ENCODE results near the gene CERK.

CERK gene

GRCh38 chr22:46764140-46764680 is 26.2 kb upstream of the CERK start:
- DNase-seq, result no peak

- DNase-seq, result no peak
Observed at GRCh38 chr22:46763051-46763705, 25.1 kb upstream of the CERK start.

GRCh38 chr22:46762238-46763050 is 24.4 kb upstream of the CERK start, which contains the start of gene TBC1D22A:
TSS of gene TBC1D22A (plus strand) at chr22:46762650. CDS start at chr22:46762787, 137 bp downstream.
- peak; percentile 81 for DNase-seq

- DNase-seq, result no peak
Observed at GRCh38 chr22:46761539-46762237, 23.6 kb upstream of the CERK start.

- no peak for DNase-seq
Observed at GRCh38 chr22:46761017-46761416, 23.0 kb upstream of the CERK start.

DNA sequence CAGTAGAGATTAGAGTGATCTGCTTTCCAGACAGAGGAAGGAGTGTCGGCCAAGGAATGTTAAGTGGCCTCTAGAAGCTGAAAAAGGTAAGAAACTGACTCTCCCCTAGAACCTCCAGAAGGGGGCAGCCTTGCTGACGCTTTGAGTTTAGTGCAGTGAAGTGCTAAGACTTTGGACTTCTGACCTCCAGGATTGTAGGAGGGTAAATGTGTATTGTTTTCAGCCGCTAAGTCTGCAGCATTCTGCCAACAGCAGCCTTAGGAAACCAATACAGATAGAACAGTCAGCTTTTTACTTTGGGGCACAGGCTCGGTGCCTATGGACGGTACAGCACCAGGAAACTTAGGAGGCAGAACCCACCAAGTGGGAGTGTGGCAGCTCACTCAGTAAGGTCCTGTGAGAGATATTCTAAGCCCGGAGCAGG is 20.8 kb upstream of the CERK start:
- no peak for DNase-seq

- no peak for DNase-seq
Observed at GRCh38 chr22:46758121-46758520, 20.1 kb upstream of the CERK start.

DNA sequence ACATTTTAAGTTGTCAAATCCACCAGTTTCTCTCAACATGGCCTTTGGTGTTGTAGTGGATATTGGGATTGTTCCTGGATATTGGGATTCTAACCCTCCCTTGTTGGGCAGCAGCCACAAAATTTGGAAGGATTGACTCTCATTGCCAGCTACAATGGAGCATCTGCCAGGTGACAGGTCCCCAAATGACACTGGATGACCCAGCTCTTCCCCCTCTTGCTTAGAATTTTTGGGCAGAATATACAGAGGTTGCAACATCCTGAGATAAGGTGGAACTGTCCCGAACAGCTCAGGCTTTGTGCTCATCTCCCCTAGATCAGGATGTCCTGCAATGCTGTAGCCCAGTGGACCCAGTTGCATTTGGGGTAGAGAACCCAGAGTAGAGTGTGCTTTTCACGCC is 19.1 kb upstream of the CERK start:
- no peak for DNase-seq

GRCh38 chr22:46756097-46756496 is 18.0 kb upstream of the CERK start:
- DNase-seq, result no peak

GRCh38 chr22:46755525-46755924 is 17.5 kb upstream of the CERK start:
- no peak for DNase-seq

GRCh38 chr22:46754826-46755225 is 16.8 kb upstream of the CERK start:
- no peak for DNase-seq

- DNase-seq, result no peak
Observed at GRCh38 chr22:46754110-46754799, 16.2 kb upstream of the CERK start.

DNA sequence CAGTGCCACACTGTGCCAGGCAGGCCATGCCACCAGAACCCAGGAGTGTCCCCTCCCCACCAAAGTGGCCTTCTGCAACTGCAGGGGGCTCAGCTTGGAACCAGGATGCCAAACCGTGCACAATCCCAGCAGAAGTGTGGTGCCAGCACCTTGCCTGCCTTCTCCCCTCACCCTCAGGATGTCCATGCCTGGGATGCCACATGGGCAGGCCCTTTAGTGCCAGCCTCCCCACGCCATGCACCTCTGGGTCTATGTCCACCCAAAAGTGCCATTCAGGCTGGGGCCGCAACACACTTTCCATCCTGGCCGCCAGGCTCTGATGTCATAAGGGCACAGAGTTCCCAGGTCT is 15.7 kb upstream of the CERK start:
- no peak for DNase-seq

DNA sequence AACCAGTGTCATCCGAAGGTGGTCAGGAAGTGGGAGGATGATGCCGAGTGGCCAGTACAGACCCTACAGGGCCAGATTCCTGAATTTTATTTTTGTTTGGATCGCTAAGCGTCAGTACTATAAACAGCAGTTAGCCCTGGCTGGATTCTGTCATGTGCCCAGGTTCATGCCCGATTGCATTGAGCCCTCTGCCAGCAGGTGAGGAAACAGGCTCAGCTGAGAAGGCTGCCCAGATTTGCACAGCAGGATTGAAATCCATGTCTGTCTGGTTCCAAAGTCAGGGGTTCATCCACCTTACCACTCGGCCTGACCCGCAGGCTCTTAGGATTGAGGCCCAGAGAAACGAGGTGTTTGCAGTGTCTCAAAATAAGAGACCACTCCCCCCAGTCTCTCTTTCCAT is 15.3 kb upstream of the CERK start:
- DNase-seq, result no peak

- no peak for DNase-seq
Observed at GRCh38 chr22:46752988-46753310, 14.9 kb upstream of the CERK start.

DNA sequence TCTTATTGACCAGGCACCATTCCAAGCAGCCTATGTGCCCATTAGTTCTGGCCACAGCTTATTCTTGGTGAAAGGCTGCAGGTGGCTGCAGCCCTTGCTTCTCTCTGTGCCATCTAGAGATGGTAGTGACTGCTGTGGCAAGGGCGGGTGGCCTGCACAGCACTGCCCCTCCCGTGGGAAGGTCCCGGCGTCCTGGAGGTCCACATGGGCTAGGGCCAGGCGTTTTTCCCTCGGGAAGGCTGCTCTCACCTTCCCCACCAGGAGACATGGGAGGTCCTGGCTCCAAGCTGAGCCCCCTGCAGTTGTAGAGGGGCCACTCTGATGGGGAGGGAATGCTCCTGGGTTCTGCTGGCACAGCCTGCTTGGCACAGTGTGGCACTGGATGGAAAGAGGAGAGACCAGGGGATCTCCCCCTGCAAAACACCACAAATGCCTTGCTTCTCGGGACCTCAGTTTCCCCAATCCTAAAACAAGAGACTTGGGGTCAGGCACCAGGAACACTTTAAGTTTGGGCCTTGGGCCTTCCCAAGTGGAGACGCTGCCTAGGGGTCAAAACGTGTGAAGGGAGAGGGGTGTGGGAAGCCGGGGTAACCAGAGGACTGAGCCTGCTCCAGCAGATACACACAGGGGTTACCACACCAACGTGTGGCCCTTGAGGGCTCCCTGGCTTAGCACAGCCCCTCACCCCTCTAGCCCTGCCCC is 14.4 kb upstream of the CERK start:
- DNase-seq, result no peak

DNA sequence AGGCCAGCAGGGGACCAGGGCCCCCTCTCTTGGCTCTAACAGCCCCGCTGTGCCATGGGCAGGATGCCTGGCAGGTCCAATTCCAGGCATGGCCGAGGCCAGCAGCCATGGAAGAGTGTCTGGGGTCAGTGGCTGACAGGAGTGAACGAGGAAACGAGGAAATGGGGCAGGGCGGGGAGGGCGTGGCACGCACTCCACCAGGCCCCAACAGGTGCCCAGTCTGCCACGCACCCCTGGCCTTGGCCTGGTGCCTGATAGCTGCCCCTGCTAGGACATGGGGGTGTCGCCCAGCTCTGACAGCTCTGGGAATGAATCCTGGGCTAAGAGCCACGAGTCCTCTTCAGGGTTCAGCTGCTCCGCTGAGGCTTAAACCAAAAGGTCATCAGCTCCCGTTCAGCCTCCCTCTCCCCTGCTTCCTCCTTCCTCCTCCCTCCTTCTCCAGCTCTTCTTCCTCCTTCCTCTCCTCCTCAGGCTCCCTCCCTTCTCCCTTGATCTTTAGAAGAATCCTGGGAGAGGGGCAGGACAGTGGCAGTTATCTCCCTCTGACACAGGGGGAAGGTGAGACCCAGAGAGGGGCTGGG is 12.9 kb upstream of the CERK start:
- DNase-seq, result no peak

DNA sequence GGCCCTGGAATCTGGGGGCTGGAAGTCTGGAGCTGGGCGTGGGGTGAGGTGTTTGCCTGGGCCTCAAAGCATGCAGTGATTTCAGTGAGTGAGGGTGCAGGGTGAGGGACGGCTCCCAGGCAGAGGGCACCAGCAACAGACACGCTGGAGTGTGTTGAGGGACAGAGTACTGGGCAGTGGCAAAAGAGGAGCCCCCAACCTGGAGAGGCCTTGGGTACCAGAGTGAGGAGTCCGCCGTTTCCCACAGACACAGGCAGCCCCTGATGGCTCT is 12.4 kb upstream of the CERK start:
- no peak for DNase-seq

GRCh38 chr22:46749682-46750529 is 11.9 kb upstream of the CERK start:
- DNase-seq, result no peak

DNA sequence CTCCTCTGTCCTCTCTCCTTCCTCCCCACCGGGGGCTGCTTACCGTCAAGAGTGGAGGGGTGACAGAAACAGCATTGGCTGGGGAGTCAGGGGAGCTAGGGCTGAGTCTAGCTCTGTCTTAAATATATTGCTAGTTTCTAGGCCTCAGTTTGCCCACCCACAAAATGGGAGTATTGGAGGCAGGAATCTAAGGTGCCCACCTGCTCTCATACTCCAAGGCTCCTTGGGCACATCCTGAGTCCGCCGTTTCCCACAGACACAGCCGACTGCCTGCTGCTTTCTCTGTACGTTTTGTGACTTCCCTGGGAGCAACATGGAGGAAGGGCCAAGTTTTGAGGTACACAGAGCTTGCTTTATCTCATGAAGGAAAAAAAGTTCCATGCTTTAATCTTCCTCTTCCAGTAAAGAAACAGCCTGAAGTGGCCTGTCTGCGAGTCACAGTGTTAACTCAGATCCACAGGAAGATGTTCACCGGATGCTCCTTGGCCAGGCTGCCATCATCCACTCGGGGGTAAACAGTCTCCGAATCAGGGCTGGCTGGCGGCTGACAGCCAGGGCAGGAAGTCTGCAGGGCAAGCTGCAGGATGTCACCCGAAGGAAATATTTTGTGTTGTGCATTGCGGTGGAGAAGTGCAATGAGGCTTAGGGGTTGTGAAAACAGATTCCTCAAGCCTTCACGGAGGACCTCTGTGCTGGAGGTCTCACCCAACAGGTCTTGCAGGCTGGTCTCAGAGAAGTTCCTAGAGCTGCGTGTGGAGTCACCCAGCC is 11.0 kb upstream of the CERK start:
- DNase-seq, result no peak

All from NCI-H1048 (cell line).